GM19397 (cell line): ENCODE measurements around the gene UBAC2.

Experiments
- ATAC-seq: cut with Tn5 transposase; IDR thresholded peaks from one replicate; pipeline ENCODE4 v1.9.1; 2021; ENCODE audit warnings: mild to moderate bottlenecking, moderate library complexity; ENCODE audit not compliant: unreplicated experiment

The UBAC2 gene

DNA sequence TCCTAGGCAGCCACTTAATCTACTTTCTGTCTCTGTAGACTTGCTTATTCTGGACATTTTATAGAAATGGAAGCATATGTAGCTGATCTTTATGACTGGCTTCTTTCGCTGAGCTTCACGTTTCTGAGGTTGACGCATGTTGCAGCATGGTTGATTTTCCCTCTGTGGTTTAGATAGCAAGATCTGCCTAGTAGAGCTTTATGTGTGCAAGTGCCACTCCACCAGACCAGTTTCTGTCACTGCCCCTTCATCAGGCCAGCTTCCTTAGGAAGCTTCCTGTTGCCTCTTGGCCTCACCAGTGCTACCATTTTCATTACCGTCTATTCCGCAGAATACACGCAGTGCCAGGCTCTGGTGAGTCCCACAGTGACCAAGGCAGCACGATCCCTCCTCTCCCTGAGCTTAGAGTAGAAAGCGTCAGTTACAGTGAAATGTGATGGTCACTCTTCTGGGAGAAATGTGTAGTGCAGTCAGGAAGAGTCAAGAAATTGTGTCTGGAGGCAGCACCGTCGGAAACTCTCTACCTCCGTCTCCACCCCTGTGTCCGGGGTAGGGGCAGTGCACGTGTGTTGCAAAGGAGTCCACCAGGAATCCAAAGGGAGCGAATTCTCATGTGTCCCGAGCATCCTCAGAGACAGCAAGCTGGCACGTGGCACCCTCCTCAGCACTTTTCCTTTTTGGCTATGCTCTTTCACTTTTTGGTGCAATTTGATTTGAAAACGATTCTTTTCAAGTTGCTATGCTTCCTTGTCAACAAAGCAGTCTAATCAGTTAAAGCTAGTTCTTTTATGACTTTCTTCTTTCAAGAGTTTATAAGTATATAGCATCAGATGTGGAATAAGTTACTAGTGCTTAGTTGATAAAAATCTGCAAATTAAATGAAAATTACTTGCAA, 151.9 kb downstream of the UBAC2 start:
- no peak for ATAC-seq

DNA sequence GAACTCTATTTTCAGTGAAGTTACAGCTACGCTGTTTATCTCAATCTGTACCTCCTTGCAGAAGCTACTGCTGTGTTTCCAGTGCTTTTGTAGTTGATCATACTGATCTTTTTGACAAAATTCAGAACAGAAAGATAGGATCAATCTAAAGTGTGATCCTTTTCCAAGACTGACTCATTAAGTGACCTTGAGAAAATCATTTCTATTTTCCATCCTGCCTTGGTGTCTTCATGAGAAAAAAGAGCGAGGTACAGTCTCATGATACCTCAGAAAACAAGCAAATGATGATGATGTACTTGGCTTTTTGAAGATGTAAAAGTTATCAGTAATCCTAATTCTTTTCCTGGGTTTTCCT, 152.6 kb downstream of the UBAC2 start:
- ATAC-seq, result no peak

DNA sequence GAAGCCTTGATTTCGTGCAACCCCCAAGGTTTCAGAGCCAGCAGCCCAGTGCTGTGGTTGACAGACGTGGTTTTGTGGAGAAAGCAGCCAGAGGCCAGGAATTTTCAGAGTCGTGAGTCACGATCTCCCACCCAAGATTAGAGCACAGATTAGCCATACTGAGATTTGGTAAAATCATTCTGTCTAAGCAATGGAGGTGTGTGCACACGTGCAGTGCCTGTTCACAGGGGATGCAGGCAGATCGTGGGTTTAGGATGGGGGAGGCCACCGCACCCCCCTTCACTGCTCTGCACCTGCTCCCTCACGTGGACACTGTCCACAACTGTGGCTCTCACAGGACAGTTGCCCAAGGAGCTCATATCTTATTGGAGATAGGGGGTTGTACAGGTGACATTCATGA, 153.2 kb downstream of the UBAC2 start:
- ATAC-seq, result no peak

DNA sequence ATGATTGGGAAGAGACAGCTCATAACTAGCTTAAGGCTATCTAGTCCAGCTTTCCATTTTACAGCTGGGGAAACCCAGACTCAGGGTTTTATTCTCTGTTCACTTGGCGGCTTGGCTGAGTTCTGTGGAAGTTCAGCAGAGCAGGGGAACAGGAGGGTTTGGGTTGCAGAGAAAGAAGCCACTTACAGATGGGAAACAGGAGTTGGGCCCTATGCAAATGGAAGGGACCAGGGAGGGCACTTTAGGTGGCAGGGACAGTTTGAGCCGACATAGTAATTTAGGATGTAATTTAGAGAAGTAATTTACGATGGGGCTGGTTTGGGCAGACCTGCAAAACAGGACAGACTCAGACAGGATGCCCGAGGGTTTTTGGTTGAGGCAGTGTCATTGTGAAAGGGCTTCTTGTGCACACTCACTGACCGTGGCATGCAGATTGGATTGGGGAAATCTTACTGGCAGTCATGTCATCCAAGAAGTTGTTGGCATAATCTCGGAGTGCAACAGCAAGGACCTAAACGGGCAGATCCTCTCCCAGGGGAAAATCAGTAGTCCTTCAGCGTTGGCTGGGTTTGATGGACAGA, 153.8 kb downstream of the UBAC2 start:
- no peak for ATAC-seq

DNA sequence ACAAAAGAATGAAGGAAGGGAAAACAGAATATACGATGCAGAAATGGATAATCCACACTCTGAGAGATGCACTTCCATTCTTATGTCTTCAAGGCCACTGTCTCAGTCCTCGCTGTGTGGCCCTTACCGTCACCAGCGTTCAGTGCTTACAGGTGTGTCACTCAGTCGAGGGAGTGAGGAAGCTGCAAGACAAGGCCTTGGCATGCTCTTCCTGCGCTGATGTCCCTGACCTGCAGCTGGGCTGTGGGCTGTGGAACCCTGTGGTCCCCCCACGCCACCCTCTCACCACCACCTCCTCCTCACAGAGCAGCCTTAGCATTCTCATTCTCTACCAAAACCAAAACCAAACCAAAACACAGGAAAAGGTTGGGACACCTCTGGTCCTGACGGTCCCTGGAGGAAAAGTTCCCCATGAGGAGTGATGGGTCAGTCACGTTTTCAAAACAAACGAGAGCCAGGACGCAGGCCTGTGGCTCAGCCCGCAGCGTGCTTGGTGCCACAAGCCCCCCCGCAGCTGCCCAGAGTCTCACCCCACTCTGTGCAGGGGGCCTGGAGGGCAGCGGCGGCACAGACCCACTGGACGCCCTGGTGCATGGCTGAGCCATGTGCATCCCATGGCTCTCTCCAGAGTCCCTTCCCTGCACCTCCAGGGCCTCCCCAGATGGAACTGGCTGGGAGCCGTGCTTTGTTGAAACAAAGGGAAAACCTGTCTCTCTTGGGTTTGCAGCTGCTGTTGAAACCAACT, 154.8 kb downstream of the UBAC2 start:
- no peak for ATAC-seq

DNA sequence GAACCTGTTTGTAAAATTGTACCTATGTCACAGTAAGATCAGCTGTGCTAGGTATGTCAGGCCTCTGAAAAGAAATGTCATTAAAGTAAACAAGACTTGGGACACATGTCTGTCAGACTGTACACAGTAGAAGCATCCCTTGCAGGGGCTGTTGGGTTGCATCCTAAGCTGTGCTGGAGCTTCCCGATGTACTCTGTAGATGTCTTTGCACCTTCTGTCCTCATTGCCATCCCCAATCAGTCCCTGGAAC, 155.3 kb downstream of the UBAC2 start:
- no peak for ATAC-seq

DNA sequence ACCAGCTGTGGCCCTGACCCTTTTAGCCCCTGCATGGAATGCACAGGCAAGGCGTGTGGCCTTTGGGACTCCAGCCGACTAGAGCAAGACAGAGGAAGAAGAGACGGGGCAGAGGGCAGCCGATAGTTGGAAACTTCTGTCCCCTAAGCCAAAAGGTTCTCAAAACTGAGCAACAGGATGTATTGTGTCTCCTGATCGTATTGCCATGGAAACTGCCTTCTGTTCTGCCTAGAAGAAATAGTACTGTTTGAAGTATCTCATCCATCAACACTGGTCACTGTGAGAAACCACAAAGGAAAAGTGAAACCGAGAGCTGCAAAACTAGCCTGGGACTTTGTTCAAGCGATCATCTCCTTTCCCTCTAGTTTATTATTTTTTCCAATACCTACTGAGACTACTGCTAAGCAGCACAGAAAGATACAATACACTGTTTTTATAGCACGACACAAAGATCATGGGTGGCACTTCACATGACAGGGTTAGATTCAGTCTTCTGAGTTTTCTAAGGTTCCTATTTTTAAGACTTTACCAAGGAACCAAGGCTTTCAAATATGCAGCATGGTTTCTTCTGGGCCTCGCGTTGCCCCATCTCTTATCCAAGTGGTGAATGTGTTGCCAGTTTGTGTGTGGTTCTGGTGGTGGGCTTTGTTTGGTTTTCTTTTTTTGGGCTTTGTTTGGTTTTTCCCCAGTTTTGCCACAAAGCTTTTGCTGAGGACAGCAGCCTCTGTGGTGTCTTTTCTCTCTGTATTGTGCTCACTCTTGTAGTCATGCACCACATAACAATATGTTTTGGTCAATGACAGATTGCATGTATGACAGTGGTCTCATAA, 155.8 kb downstream of the UBAC2 start:
- ATAC-seq, result peak; percentile 43

DNA sequence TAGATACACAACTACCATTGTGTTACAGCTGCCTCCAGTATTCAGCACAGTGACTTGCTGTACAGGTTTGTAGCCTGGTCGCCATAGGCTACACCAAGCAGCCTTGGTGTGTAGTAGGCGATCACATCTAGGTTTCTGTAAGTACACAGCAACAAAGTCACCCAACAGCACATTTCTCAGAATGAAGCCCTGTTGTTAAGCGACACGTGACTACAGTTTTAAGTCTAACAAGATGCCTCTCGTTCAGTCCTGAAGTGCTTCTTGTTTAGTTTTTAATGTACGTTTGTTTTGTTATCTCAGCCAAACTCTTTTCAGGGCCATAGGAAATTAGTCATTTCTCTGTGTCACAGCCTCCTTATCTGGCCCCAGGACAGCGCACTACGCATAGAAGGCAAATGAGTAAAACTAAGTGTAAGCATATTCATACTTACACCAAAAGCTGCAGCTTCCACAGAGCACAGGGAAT, 156.5 kb downstream of the UBAC2 start:
- ATAC-seq, result peak; percentile 26

DNA sequence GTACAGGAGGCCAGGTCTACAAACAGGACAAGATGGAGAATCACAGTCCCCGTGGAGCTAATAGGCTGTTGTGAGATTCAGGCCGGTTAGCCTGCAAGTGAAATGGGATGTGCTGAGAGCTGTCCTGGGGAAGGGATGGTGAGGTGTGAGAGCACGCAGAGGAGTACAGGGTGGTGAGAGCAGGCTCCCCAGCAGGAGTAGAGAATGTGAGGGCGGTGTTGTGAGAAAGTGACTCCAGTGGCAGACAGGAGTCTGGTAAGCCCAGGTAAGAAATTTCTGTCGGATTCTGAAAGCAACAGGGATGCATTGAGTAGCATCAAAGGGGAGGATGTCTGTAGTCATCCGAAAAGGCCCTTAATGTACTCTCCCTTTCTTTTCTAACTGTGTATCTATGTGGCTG, 157.3 kb downstream of the UBAC2 start:
- no peak for ATAC-seq

DNA sequence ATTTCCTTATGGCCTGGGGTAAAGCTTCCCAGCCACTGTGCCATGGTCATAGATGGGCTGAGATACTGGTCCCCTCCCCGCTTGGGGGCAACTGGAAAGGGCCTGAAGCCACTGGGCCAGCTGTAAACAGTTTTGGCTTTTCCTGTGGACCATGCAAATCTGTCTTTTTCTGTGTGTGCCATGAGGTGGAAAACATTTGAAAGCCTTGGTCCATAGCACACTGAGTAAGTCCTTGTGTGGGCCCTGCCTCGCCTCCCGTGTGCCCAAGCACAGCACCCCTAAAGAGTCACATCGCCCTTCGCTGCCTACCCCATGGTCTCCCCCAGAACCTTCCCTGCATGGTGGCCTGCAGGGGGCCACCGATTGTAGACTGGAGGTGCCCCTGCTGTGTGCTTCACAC, 158.9 kb downstream of the UBAC2 start:
- ATAC-seq, result no peak

DNA sequence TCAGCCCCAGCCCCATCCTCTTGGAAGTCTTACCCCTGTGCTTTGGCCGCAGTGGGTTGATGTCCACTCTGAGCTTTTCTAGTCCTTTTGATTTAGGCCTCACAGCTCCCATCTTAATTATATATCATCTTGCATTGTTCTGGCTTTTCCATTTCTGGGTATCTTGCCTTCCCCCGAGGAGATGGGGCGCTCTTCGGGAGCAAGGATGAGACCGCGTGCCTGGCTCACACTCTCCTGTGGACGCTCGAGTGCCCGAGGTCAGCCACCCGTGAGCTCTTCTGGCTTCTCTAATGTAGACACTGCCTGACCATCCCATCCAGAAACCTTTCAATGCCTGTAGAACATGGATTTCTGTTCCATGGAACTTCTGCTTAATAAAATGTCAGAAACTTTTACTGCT, 160.0 kb downstream of the UBAC2 start:
- ATAC-seq, result no peak

DNA sequence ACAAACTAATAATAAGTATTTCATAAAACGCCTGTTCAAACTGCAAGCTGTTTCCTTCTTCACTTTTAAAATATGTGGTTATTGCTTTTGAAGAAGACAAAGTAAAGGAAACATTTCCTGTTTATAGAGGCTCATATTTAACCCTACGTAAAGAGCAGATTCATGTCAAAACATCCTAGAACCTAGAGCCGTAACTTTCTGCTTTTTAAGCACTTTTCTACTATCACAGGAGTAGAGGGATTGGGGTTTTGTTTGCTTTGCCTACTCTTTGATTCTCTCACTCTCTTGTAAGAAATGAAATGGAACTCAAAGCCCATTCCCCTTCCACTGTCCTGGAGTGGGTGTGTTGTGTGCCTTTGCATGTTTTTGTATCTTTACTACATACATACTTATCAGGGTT, 160.5 kb downstream of the UBAC2 start:
- ATAC-seq, result no peak

DNA sequence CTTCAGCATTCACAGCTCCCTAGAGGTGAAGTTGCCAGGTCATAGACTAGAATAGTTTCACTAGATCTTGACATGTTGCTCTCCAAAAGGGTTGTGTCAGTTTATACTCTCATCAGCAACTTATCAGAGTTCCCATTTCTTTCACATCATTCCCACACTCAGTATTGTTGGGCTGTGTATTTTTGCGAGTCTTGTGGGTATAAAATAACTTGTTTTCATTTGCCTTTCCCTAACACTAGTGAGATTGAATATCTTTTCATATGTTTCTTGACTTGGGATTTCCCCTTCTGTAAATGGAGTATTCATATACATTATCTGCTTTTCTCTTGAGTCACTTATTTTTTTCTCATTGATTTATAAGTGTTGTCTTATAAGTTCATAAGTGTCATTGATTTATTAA, 161.7 kb downstream of the UBAC2 start:
- no peak for ATAC-seq

DNA sequence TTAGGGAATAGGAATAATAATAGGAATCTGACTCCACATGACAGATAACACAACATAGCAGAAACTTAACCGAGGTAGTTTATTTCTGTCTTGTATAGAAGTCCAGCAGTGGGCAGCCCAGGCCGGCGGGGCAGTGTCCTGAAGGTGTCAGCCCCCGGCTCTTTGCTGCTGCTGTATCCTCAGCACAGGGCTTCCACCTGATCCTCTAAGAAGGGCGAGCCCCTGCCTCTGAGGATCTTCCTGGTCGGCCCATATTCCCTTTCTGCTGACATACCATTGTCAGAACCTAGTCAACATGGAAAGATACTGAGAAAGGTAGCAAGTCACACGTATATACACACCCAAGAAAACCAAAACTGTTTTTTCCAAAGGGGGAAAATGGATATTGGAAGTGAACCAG, 162.7 kb downstream of the UBAC2 start:
- no peak for ATAC-seq

DNA sequence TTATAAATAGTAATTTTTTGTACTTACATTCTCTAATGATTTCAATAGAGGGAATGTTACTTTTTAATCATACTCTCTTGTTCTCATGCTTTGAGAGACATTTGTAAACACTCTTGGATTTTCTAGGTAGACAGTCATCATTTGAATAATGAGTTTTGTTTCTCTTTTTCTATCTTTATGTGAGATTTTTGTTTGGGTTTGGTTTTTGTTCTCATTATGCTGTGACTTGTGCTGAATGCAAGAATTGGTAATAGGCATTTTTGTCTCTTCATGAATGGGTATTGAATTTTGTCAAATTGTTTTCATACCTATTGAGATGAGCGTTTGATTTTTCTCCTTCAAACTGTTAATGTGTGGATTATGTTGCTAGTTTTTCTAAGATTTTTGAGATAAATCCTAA, 163.3 kb downstream of the UBAC2 start:
- ATAC-seq, result no peak

DNA sequence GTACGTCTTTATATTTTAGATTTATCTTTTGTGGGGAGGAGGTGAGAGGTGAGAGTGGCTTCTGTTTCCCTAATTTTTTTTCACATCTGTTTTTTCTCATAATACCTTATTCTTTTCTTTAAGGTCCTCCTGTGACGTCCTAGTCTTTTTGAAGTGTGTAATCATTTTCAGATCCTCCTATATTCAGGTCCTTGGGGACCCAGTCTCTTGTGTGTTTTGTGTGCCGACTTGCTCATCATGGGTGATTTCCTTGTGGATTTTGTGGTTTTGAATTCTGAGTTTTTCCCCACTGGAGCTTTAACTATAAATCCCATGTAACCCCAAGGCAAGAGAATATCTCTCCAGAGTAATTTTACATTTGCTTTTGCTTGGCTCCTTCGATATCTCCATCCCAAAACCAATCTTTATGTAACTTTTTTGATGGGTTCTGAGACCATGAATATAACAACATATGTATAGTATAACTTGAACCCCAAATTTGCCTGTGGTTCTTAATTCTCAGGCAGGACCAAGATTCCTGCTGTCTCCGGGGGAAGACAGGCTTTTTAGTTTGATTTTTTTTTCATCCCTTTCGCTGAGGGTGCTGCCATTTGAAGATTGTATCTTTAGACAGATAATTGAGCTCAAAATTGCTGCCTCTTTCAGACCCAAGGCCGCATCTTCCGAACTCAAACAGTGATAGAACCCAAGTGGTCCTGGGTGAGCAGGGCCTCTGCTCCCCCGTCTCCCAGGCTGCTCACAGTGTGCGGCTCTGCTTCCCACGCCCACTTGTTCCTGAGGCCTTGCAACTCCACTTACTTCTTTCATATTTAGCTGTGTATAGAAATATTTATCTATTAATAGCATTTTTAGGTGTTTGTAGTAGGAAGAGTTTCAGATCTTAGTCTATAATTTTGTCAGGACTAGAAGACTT, 165.7 kb downstream of the UBAC2 start:
- ATAC-seq, result peak; percentile 43

DNA sequence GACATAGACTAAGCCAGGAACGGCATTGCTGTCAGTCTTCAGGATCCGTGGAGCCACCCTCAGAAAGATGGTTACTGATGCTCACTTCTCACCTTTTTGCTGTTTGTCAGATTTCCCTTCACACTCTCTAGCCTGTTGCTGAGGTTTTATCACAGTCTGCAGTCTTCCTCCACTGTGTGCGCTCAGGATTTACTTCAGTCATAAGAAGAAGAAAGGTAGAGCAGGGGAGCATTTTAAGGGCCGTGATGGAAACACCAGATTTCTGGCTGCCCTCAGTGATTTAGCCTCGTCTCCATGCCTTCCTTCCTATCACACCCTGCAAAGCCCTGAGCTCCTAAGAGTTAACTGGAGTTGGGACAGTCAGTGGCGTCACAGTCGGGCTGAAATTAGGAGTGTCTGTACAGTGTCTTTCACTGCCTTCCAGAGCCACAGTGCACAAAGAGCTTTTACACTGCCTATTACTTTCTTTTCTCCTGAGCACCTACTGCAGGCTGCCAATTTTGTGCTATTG, 166.5 kb downstream of the UBAC2 start:
- ATAC-seq, result no peak

DNA sequence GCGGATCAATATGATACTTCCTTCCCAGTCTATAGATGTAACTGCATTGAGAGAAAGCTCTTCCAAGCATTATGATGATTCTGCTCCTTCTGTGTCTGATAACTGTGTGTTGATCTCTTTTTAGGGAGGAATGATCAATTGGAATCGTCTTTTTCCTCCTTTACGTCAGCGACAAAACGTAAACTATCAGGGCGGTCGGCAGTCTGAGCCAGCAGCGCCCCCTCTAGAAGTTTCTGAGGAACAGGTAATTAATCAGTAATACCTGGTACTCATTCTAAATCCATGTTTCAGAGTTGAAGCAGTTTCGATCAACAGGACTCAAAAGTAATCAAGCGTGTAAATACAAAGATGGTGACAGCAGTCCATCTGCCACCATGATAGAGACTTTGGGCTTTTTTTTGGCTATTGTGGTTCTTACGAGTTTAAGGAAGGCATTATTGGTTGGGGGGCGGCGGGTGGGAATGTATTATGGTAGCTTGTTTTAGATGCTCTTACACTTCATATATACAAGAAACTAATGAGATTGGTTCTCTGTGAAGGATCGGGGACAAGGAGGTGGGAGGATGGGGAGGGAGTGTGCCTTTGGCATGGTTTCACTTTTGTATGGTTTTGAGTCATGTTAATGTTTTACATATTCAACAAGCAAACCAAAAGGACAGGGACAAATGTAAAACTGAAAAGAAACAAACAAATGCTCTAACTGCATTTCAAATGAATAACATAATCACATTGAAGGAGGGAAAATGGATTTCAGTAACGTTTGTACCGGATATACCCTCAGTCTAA, 167.2 kb downstream of the UBAC2 start:
- peak; percentile 39 for ATAC-seq
